K562 (cell line): ENCODE results near the gene CLCN6. TPM values are rescaled to one million over a fixed set of nuclear protein-coding genes. Genes with fewer than 3 reads are reported as not detected.
A peak's percentile ranks its signal among the peaks of the same experiment; 100 is the strongest.

Experiments
- ARID1B ChIP-seq: fragments of 450-650 bp; IDR thresholded peaks from 2 replicates; pipeline ENCODE4 v1.6.1; 2016; ENCODE audit warnings: antibody characterized with exemption, mild to moderate bottlenecking, inconsistent platforms
- BDP1 ChIP-seq: IDR thresholded peaks from 3 replicates; pipeline ENCODE4 v1.6.1; 2011; ENCODE audit not compliant: insufficient read length, insufficient read depth
- HMGXB4 ChIP-seq: sonication (generic); formaldehyde crosslinking; IDR thresholded peaks from 2 replicates; pipeline ENCODE4 v1.8.1; 2023; ENCODE audit warnings: mild to moderate bottlenecking, missing genetic modification reagents
- HOXB6 ChIP-seq: fragments of 250-450 bp; sonication (Bioruptor Pico); IDR thresholded peaks from 2 replicates; pipeline ENCODE4 v1.5.1; 2022; ENCODE audit warnings: mild to moderate bottlenecking, borderline replicate concordance
- JUNB ChIP-seq: fragments of 450-650 bp; formaldehyde crosslinking; conservative IDR thresholded peaks from 2 replicates; pipeline ENCODE4 v1.4.0; 2020; ENCODE audit warnings: mild to moderate bottlenecking
- MAFG ChIP-seq: fragments of 450-650 bp; conservative IDR thresholded peaks from 2 replicates; pipeline ENCODE4 v1.6.1; 2016; ENCODE audit warnings: missing genetic modification characterization, missing compliant biosample characterization
- MIER1 ChIP-seq: fragments of 450-650 bp; IDR thresholded peaks from 2 replicates; pipeline ENCODE4 v1.6.1; 2016; ENCODE audit warnings: antibody characterized with exemption, mild to moderate bottlenecking, low read depth
- NFIX ChIP-seq: fragments of 250-450 bp; sonication (Bioruptor Pico); IDR thresholded peaks from 2 replicates; pipeline ENCODE4 v1.4.0; 2020; ENCODE audit warnings: low read depth, mild to moderate bottlenecking, moderate library complexity
- PHF20 ChIP-seq: fragments of 450-650 bp; IDR thresholded peaks from 2 replicates; pipeline ENCODE4 v1.6.1; 2018; ENCODE audit not compliant: partially characterized antibody
- PTBP1 ChIP-seq: fragments of 200-400 bp; formaldehyde crosslinking; IDR thresholded peaks from 2 replicates; pipeline ENCODE4 v1.6.1; 2017; ENCODE audit warnings: low read depth, low read length
- PYGO2 ChIP-seq: fragments of 450-650 bp; IDR thresholded peaks from 2 replicates; pipeline ENCODE4 v1.6.1; 2016; ENCODE audit warnings: mild to moderate bottlenecking, missing genetic modification characterization, moderate library complexity, missing compliant biosample characterization
- SMARCC2 ChIP-seq: fragments of 450-650 bp; IDR thresholded peaks from 2 replicates; pipeline ENCODE4 v1.6.1; 2017; ENCODE audit warnings: antibody characterized with exemption, moderate library complexity, mild to moderate bottlenecking, low read depth
- SP1 ChIP-seq: sonication (generic); formaldehyde crosslinking; IDR thresholded peaks from 2 replicates; pipeline ENCODE4 v1.8.1; 2022; ENCODE audit warnings: mild to moderate bottlenecking, missing genetic modification reagents
- TOE1 ChIP-seq, 2 experiments: fragments of 450-650 bp in 1 of 2; sonication (generic) in 1 of 2; formaldehyde crosslinking in 1 of 2; IDR thresholded peaks; 2 replicates each; pipeline versions ENCODE4 v1.7.1 to v1.8.0; 2016 to 2022; ENCODE audit warnings: borderline replicate concordance in 2 of 2, mild to moderate bottlenecking in 2 of 2, antibody characterized with exemption in 1 of 2, inconsistent platforms in 1 of 2, low read depth in 1 of 2, missing genetic modification reagents in 1 of 2, moderate library complexity in 1 of 2
- ZC3H8 ChIP-seq: fragments of 450-650 bp; IDR thresholded peaks from 2 replicates; pipeline ENCODE4 v1.6.1; 2017
- ZFP36 ChIP-seq: fragments of 150-350 bp; IDR thresholded peaks from 2 replicates; pipeline ENCODE4 v1.6.1; 2018; ENCODE audit warnings: low read length, low read depth; ENCODE audit not compliant: partially characterized antibody
- ZNF311 ChIP-seq: fragments of 250-450 bp; sonication (Bioruptor Pico); IDR thresholded peaks from 2 replicates; pipeline ENCODE4 v1.4.0; 2020; ENCODE audit warnings: mild to moderate bottlenecking, moderate library complexity
- ZNF507 ChIP-seq: conservative IDR thresholded peaks from 2 replicates; pipeline ENCODE4 v1.6.1; 2017; ENCODE audit warnings: missing genetic modification characterization, missing compliant biosample characterization
- polyA plus RNA-seq, 8 experiments: library from polyadenylated mRNA; depleted of rRNA in 4 of 8; stranded (reverse) in 5 of 8; unstranded in 3 of 8; fragments of >200 nt; fragmentation: Nextera tagmentation in 2 of 8; fragmentation: Illumina TruSeq in 1 of 8; extraction: Ambion mirVana in 2 of 8; extraction: Trizol in 1 of 8; gene quantifications; 2 replicates each; pipeline versions ENCODE4 v1.2.1 to v1.2.3, GENCODE V29; 2011 to 2014; ENCODE audit warnings: inconsistent platforms in 1 of 8, missing spikeins in 1 of 8
- total RNA-seq, 7 experiments: library from RNA; depleted of rRNA in 6 of 7; stranded (reverse); fragments of >200 nt in 6 of 7; fragmentation: Illumina TruSeq in 2 of 7; extraction: Trizol in 2 of 7; gene quantifications; 2 replicates each; pipeline versions ENCODE4 v1.2.1 to v1.2.3, GENCODE V29; 2011 to 2021; ENCODE audit warnings: low replicate concordance in 1 of 7
- TF ChIP-seq, protein P1 (sequence below), 2 experiments: fragments of 450-650 bp in 1 of 2; IDR thresholded peaks; 2 replicates each; pipeline ENCODE4 v1.6.1; 2011 to 2017; ENCODE audit warnings: low read depth in 2 of 2, antibody characterized with exemption in 1 of 2, borderline replicate concordance in 1 of 2, low read length in 1 of 2, mild to moderate bottlenecking in 1 of 2, mixed read lengths in 1 of 2; ENCODE audit not compliant: control insufficient read depth in 1 of 2
- TF ChIP-seq, protein P2 (sequence below): IDR thresholded peaks from 2 replicates; pipeline ENCODE4 v1.6.1; 2016; ENCODE audit warnings: missing genetic modification characterization, missing compliant biosample characterization

Gene CLCN6
- total and polyA plus RNA-seq, 9 of the 15 experiments (the other 6 are each of a cell fraction or from before 2014, with no cell fraction given): 2.0 to 21.8 (median 13.6) TPM

GRCh38 chr1:11880911-11881748 lies 75.1 kb downstream of the CLCN6 start (continued):
- TF ChIP-seq TOE1 (IDR thresholded peaks at IDR 0.05; ENCODE audit: borderline replicate concordance) (no peak), TOE1 (CRISPR knock-in tag; IDR thresholded peaks at IDR 0.05; ENCODE audit: borderline replicate concordance, low read depth) (no peak), HMGXB4 (CRISPR knock-in tag) (0 out of 2 replicates have a peak, but pooled peaks have one; percentile 44), NFIX (0 out of 2 replicates have a peak, but pooled peaks have one; percentile 4), MIER1 (peak; percentile 15; the same call in 1 of the 2 replicates), HOXB6 (CRISPR knock-in tag) (no peak), SMARCC2 (no peak), BDP1 (no peak), ZFP36 (no peak), SP1 (CRISPR knock-in tag) (no peak), JUNB (CRISPR knock-in tag) (no peak), PTBP1 (no peak), ZNF507 (tag) (no peak), MAFG (tag) (no peak), ZNF311 (peak; percentile 26; the same call in 1 of the 2 replicates), PHF20 (no peak), ZC3H8 (no peak), ARID1B (no peak; the same call in 1 of the 2 replicates), PYGO2 (tag) (no peak)
- TF ChIP-seq, protein P1, sequence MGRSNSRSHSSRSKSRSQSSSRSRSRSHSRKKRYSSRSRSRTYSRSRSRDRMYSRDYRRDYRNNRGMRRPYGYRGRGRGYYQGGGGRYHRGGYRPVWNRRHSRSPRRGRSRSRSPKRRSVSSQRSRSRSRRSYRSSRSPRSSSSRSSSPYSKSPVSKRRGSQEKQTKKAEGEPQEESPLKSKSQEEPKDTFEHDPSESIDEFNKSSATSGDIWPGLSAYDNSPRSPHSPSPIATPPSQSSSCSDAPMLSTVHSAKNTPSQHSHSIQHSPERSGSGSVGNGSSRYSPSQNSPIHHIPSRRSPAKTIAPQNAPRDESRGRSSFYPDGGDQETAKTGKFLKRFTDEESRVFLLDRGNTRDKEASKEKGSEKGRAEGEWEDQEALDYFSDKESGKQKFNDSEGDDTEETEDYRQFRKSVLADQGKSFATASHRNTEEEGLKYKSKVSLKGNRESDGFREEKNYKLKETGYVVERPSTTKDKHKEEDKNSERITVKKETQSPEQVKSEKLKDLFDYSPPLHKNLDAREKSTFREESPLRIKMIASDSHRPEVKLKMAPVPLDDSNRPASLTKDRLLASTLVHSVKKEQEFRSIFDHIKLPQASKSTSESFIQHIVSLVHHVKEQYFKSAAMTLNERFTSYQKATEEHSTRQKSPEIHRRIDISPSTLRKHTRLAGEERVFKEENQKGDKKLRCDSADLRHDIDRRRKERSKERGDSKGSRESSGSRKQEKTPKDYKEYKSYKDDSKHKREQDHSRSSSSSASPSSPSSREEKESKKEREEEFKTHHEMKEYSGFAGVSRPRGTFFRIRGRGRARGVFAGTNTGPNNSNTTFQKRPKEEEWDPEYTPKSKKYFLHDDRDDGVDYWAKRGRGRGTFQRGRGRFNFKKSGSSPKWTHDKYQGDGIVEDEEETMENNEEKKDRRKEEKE (IDR thresholded peaks at IDR 0.05; ENCODE audit: borderline replicate concordance in 1 of 2, control insufficient read depth in 1 of 2, low read depth in 2 of 2, low read length in 1 of 2): no peak
- TF ChIP-seq, protein P2, sequence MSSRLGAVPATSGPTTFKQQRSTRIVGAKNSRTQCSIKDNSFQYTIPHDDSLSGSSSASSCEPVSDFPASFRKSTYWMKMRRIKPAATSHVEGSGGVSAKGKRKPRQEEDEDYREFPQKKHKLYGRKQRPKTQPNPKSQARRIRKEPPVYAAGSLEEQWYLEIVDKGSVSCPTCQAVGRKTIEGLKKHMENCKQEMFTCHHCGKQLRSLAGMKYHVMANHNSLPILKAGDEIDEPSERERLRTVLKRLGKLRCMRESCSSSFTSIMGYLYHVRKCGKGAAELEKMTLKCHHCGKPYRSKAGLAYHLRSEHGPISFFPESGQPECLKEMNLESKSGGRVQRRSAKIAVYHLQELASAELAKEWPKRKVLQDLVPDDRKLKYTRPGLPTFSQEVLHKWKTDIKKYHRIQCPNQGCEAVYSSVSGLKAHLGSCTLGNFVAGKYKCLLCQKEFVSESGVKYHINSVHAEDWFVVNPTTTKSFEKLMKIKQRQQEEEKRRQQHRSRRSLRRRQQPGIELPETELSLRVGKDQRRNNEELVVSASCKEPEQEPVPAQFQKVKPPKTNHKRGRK: no peak
